NCI-H2081 (cell line): ENCODE data around the gene UPF1.
"Not testable (repeated sequence)": the region's sequence is repeated elsewhere in the genome, so short reads cannot be mapped to it uniquely, and the experiment has no call there.

ENCODE experiments used
- DNase-seq, 2 experiments: peaks; one replicate each; lab custom pipeline; 2025; lab: John Stamatoyannopoulos, UW

Gene UPF1

GRCh38 chr19:18799389-18799970 is 32.3 kb upstream of the UPF1 start:
- no peak for DNase-seq

- DNase-seq = no peak
These were observed 31.7 kb upstream of the UPF1 start for GRCh38 chr19:18800079-18800478.

GRCh38 chr19:18800636-18801035 is 31.1 kb upstream of the UPF1 start:
- no peak for DNase-seq

GRCh38 chr19:18802354-18802753 is 29.4 kb upstream of the UPF1 start:
- DNase-seq = no peak

- no peak for DNase-seq
These were observed 28.1 kb upstream of the UPF1 start for GRCh38 chr19:18803550-18804138.

GRCh38 chr19:18804139-18804601 is 27.6 kb upstream of the UPF1 start:
- DNase-seq = no peak

- no peak for DNase-seq
These were observed 27.1 kb upstream of the UPF1 start for GRCh38 chr19:18804643-18805042.

GRCh38 chr19:18807861-18808331 is 23.9 kb upstream of the UPF1 start:
- DNase-seq = no peak

- no peak for DNase-seq
These were observed 22.4 kb upstream of the UPF1 start for GRCh38 chr19:18809149-18809868.

- DNase-seq = not testable (repeated sequence)
These were observed 20.1 kb upstream of the UPF1 start for GRCh38 chr19:18811638-18812037.

GRCh38 chr19:18814063-18814462 is 17.7 kb upstream of the UPF1 start:
- DNase-seq = no peak

GRCh38 chr19:18815673-18816072 is 16.1 kb upstream of the UPF1 start:
- DNase-seq = no peak

GRCh38 chr19:18816645-18817044 is 15.1 kb upstream of the UPF1 start:
- not testable (repeated sequence) for DNase-seq

GRCh38 chr19:18817574-18817973 is 14.2 kb upstream of the UPF1 start:
- no peak for DNase-seq

- DNase-seq = no peak
These were observed 3.0 kb upstream of the UPF1 start for GRCh38 chr19:18828786-18829185.

- DNase-seq = no peak
These were observed 1.3 kb upstream of the UPF1 start for GRCh38 chr19:18830488-18830887.

GRCh38 chr19:18832306-18833140 is 764 bp downstream of the UPF1 start:
- DNase-seq = peak in 1 of 2 experiments; percentile 40

- no peak for DNase-seq
These were observed 1.4 kb downstream of the UPF1 start for GRCh38 chr19:18833141-18833476.

- DNase-seq = peak; percentile 54 to 77
These were observed 2.3 kb downstream of the UPF1 start for GRCh38 chr19:18833849-18834643.

GRCh38 chr19:18834644-18834984 is 2.9 kb downstream of the UPF1 start:
- no peak for DNase-seq

GRCh38 chr19:18839465-18840287 is 7.9 kb downstream of the UPF1 start:
- DNase-seq = no peak
